HG03565 (cell line): ENCODE data around the gene ITGB1.

Source experiments
- ATAC-seq: cut with Tn5 transposase; IDR thresholded peaks from one replicate; pipeline ENCODE4 v1.9.1; 2021; ENCODE audit warnings: mild to moderate bottlenecking, moderate library complexity; ENCODE audit not compliant: unreplicated experiment

Gene ITGB1

GRCh38 chr10:32956365-32957197 is 1.4 kb downstream of the ITGB1 start:
- no peak for ATAC-seq

- no peak for ATAC-seq
Observed at GRCh38 chr10:32955790-32956189, 2.2 kb downstream of the ITGB1 start.

- no peak for ATAC-seq
Observed at GRCh38 chr10:32955299-32955772, 2.7 kb downstream of the ITGB1 start.

- ATAC-seq, result no peak
Observed at GRCh38 chr10:32954545-32955298, 3.3 kb downstream of the ITGB1 start.

- no peak for ATAC-seq
Observed at GRCh38 chr10:32954080-32954479, 4.0 kb downstream of the ITGB1 start.

GRCh38 chr10:32953277-32953927 is 4.6 kb downstream of the ITGB1 start:
- ATAC-seq, result no peak

GRCh38 chr10:32952541-32953276 is 5.3 kb downstream of the ITGB1 start:
- no peak for ATAC-seq

- ATAC-seq, result no peak
Observed at GRCh38 chr10:32952094-32952493, 5.9 kb downstream of the ITGB1 start.

GRCh38 chr10:32951111-32951510 is 6.9 kb downstream of the ITGB1 start:
- ATAC-seq, result no peak

- no peak for ATAC-seq
Observed at GRCh38 chr10:32950591-32951108, 7.4 kb downstream of the ITGB1 start.

GRCh38 chr10:32949221-32949678 is 8.8 kb downstream of the ITGB1 start:
- no peak for ATAC-seq

- ATAC-seq, result no peak
Observed at GRCh38 chr10:32948451-32948850, 9.6 kb downstream of the ITGB1 start.

GRCh38 chr10:32947586-32947985 is 10.4 kb downstream of the ITGB1 start:
- no peak for ATAC-seq

- ATAC-seq, result no peak
Observed at GRCh38 chr10:32946108-32946507, 11.9 kb downstream of the ITGB1 start.

- no peak for ATAC-seq
Observed at GRCh38 chr10:32943854-32944661, 14.0 kb downstream of the ITGB1 start.

- ATAC-seq, result no peak
Observed at GRCh38 chr10:32943395-32943794, 14.6 kb downstream of the ITGB1 start.

- ATAC-seq, result no peak
Observed at GRCh38 chr10:32942081-32942480, 15.9 kb downstream of the ITGB1 start.

- ATAC-seq, result no peak
Observed at GRCh38 chr10:32941357-32941756, 16.7 kb downstream of the ITGB1 start.
